Astrocyte (in vitro differentiated cells and primary cell): Measurements from ENCODE around the gene TMEM39A.

ENCODE experiments used
- EZH2 ChIP-seq: IDR thresholded peaks from 2 replicates; pipeline ENCODE4 v1.6.1; 2012; ENCODE audit warnings: mild to moderate bottlenecking, low read length, inconsistent platforms; ENCODE audit not compliant: insufficient read depth
- TF ChIP-seq, protein P1 (sequence below): IDR thresholded peaks from 2 replicates; pipeline ENCODE4 v1.5.1; 2011; ENCODE audit warnings: low read depth, mild to moderate bottlenecking, inconsistent platforms, low read length, moderate library complexity; ENCODE audit not compliant: insufficient read depth

DNA sequence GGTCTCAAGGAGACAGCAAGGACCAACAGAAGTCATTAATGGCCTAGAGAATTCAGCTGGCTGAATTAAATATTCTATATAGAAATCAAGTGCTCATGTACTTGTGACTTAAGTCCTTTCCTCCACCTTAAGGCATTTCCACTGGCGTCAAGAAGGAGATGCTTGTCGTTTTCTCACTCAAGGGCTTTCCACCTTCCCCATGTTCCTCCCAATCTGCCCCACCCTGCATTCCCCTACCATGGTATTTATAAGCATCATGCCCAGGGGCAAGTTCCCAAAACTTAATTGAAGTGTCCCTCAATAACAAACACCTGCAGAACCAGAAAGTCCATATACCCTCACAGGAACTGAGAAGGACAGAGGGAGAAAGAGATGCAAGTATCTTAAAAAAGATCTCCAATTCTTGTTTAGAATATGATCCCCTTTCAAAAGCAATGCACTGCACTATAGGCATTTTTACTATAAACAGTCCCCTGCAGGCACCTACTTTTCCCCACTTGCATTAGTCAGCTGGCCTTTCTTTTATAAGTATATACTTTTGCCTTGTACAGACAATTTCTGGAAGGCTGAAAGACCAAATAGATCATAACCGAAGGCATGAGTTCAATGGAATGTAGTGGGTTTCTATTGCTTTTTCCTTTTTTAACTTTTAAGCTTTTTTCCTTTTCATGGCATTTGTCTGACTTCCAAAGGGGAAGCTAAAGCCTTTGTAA, 29.6 kb downstream of the TMEM39A start:
- TF ChIP-seq, protein P1, sequence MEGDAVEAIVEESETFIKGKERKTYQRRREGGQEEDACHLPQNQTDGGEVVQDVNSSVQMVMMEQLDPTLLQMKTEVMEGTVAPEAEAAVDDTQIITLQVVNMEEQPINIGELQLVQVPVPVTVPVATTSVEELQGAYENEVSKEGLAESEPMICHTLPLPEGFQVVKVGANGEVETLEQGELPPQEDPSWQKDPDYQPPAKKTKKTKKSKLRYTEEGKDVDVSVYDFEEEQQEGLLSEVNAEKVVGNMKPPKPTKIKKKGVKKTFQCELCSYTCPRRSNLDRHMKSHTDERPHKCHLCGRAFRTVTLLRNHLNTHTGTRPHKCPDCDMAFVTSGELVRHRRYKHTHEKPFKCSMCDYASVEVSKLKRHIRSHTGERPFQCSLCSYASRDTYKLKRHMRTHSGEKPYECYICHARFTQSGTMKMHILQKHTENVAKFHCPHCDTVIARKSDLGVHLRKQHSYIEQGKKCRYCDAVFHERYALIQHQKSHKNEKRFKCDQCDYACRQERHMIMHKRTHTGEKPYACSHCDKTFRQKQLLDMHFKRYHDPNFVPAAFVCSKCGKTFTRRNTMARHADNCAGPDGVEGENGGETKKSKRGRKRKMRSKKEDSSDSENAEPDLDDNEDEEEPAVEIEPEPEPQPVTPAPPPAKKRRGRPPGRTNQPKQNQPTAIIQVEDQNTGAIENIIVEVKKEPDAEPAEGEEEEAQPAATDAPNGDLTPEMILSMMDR: no peak
- no peak for TF ChIP-seq EZH2
